Measurements from ENCODE around the gene TEC.

- TF ChIP-seq EZH2 (IDR thresholded peaks at IDR 0.05): no peak
- TF ChIP-seq POLR2AphosphoS5 (IDR thresholded peaks at IDR 0.05; ENCODE audit: borderline replicate concordance, low read depth, low read length): no peak
- no peak for TF ChIP-seq FOXP2 (optimal IDR thresholded peaks at IDR 0.05; ENCODE audit: control extremely low read depth, extremely low read length, insufficient read depth)
These were observed 18.7 kb downstream of the TEC start for GRCh38 chr4:48250980-48251379.
